HG03139 (cell line): ENCODE measurements around the gene FAM124A.
"Not testable (repeated sequence)": the region's sequence is repeated elsewhere in the genome, so short reads cannot be mapped to it uniquely, and the experiment has no call there.

ENCODE experiments used
- ATAC-seq: cut with Tn5 transposase; IDR thresholded peaks from one replicate; pipeline ENCODE4 v1.9.1; 2021; ENCODE audit not compliant: unreplicated experiment

Gene FAM124A

DNA sequence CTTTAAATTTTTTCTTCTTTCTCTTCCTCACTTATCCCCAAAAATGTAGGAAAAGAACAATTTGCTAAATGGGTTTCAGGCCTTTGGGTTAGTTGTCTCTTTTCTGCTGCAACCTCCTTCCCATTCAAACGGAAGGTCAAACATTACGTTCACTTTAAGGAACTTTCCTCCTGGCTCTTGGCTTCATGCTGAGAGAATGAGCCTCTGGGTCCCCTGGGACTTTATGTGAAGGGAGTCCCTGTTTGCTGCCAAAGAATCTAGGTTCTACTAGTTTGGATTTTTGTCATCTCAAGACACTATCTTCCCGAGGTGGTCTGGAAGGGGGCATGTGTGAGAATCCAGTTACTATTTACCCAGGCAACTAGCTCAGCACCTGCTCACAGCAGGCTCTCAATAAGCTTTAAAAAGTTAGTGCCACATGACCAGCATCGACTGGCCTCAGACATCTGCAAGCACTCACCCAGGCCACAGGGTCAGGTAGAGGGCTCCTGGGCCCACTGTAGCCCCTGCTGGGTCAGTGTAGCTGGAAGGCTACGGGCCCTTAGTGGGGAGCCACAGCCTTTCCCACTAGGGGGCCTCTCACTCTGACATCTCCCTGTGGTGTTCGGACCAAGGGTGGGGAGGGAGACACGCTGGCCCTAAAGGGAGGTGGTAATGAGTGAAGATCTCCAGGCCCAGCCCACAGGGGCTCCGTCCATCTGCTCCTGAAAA, 40.5 kb downstream of the FAM124A start:
- no peak for ATAC-seq

DNA sequence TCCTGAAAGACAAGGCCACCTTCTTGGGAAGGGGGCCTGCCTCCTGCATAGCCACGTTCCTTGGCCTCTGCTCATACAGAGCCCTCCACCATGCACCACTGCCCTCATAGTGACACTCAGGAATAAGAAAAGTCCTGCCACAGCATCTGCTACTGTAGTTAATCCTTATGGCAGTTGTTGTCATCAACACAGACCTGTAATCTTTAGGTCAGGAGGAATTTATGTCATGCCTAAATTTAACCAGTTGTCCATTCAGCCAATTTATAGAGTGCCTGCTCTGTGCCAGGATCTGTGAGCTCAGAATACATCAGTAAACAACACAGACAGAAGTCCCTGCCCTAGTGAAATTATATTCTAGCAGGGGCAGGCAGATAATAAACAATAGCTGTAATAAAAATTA, 44.4 kb downstream of the FAM124A start:
- ATAC-seq: no peak

DNA sequence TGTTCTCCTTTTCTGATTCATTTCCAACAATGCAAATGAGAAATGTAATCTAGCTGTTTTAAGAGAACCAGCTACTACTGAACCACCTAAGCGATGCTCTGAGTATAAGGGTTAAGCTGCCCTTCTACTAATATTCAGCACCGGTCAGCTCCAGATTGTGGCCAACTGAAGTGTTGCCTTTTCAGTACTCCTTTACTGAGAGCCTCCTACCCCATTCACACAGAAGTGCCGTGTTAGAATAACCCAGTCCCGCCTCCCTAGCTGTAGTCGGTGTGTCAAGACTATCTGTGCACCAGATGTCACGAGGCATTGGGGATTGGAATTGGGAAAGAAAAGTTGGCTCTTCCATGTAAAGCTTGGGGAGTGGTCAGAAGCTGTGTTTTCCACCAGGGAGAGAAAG, 45.4 kb downstream of the FAM124A start:
- no peak for ATAC-seq

DNA sequence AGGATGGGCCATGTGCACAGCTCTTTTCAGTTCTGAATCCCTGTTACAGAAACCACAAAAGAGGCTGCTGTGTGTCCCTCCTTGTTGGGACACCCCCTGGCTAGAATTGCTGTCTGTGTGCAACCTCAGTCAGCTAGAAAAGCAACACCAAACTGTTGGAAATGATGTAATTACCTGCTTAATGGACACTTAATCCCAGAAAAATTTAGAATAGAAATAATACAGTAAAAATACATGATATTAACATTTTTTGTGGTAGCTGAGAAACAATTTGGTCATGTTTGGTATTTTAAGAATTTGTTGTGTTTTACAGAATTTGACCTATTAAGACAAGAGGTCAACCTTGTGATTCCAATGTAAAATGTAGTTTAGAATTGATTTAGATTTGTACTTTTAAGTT, 46.8 kb downstream of the FAM124A start:
- ATAC-seq: no peak

DNA sequence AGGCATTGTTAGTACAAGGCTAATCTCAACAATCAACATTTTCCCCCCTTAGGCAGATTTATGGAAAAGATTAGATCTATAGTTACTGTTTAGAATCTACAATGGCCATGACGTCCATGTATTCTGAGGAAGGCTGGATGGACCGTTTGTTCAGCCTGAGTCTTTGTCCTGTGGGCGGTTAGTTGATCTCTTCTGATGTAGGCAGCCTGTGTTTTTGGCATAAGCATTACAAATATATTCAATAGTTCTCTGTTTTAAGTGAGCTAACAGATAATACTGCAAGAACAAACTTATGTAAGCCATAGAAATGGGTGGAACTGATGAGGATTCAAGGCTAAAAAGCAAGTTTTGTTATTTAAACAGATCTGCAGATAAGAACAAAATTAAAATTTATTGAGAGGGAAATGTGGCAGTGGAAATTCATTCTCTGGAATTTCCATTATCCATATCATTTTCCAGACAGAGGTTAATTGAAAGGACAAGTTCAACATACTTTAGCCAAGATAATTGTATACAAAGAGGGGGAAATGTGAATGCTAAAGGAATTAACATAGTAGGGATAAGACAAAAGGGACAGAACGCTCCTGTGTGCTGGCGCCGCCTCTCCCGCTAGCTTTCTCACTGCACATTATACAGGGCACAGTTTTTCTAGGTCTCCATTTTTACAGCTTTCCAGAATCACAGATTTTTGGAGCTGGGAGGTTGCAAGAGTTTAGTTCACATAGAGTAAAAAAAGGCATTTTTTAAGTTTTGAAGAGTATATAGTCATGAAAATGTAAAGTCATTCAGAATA, 48.6 kb downstream of the FAM124A start:
- no peak for ATAC-seq

DNA sequence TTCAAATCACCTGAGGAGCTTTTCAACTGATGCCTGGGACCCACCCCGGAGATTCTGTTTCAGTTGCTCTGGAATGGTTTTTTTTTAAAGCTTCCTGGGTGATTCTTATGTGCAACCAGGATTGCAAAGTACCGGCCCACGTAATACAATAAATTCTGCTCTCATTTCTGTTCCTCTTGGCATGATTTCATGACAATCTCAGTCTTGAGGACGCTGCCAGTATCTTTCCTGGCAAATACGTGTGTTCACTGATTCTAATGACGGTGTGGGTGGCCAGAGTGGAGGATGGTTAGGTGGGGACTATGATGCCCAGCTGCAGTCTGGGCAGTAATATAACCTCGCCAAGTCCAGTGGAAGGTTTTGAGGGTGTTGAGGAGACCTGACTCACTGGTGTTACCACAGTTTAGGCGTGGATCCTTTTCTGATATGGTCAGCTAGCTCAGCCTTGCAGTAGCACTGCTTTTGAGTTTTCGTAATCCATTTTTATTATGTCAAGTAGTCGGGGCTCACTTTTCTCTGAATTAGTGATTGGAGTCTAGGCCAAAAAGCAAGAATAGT, 49.4 kb downstream of the FAM124A start:
- ATAC-seq: no peak

DNA sequence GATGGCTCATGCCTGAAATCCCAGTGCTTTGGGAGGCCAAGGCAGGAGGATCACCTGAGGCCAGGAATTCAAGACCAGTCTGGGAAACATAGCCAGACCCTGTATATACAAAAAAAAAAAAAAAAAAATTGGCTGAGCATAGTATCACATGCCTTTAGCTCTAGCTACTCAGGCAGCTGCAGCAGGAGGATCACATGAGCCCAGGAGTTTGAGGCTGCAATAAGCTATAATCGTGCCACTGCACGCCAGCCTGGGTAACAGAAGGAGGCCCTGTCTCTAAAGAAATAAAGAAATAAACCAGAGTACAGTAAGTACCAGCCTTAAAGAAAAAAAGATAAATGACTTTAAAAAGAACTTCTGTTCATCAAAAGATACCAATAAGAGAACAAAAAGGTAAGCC, 52.9 kb downstream of the FAM124A start:
- no peak for ATAC-seq

DNA sequence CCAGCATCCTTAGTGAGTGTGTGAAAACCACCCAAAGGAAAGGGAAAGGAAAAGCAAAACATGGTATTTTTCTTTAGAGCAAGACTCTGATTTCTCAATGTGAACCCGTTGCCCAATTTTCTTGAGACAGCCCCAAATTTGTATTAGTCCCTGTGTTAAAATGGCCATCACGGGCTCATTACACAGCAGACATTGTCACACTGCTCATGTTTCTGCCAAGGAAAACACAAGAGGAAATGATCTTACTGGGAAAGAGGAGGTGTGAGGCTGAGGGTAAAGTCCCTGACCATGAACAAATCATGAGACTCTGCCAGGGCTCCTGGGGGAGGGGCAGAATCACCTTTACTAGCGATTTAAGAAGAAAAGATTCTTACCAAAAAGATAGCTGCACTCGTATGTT, 54.4 kb downstream of the FAM124A start:
- no peak for ATAC-seq

DNA sequence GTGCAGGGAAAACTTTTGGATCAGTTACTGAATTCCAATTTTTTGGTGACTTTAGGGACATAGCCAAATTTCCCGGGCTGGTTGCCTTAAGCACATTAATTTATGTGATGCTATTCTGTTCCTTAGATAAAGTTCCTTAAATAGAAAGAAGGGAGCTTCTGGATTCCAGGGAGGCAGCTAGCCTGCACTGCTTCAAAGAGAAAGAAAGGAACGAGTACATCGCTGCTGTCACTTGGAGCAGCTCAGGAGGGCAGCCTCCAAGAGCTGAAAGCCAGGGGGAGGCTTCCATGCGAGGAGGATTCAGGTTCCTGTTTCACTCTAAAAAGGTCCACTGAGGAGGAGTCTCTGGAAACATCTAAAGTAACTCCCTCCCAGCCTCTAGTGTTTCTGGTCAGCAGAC, 55.7 kb downstream of the FAM124A start:
- no peak for ATAC-seq

DNA sequence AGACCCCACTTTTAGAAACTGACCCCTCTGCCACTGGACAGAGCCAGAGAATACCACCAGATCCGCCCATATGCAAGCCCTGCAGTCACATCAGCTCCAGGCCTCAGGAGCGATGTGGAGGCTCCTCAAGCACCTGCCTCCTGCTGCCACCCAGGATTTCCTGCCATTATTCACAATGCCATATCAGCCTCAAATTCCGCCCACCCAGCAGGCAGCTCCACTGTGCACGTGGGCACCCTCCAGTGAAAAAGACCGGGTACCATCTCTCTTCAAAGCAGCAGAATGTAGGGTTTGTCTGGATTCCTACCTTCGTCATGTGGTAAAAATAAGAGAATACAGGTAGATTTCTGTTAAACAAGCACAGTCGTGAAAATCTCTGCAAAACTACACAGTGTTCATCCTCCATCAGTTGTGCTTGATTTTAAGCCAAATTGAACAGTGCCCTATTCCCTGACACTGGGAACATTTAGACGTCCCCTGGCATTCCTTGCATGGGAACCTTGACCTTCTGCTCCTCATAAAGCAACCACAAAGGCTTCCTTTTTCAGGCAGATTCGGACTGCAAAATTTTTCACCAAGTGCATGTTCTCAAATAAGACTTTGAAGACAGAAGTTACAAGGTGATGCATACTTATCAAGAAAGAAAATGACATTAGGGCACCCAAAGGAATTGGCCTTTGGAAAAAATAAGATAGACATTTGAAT, 56.4 kb downstream of the FAM124A start:
- no peak for ATAC-seq

DNA sequence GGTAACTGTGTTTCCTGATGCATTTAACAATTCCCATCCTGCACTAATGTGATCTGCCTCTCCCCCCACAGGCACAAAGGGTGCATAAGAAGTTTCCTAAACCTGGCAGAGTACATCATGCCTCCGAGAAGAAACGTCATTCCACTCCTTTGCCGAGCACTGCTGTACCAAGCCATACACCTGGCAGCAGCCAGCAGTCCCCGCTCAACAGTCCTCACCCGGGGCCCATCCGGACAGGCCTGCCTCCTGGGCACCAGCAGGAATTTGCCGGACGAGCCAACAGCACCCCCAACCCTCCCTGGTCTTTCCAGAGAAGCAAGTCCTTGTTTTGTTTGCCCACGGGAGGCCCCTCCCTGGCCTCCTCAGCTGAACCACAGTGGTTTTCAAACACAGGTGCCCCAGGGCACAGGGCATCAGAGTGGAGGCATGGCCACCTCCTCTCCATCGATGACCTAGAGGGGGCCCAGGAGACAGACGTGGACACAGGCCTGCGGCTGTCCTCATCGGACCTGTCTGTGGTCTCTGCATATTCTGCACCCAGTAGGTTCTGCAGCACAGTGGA, 58.3 kb downstream of the FAM124A start:
- no peak for ATAC-seq

DNA sequence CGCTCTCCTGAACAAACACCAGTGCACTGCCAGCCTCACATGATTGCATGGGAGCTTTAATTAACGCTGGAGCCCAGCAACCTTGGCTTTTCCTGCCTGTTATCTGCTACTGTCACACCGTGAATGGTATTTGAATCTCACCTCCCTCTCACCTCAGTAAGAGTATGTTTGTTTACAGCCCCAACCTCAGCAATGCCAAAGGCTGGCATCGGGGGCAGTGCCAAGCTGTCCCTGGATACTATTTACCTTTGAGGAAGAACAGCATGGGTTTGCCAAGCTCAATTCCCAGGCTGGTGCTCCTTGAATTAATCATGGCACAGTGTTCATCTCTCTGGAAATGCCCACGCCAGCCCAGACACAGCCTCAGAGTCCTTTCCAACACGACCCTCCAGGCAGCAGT, 60.1 kb downstream of the FAM124A start:
- ATAC-seq: no peak

DNA sequence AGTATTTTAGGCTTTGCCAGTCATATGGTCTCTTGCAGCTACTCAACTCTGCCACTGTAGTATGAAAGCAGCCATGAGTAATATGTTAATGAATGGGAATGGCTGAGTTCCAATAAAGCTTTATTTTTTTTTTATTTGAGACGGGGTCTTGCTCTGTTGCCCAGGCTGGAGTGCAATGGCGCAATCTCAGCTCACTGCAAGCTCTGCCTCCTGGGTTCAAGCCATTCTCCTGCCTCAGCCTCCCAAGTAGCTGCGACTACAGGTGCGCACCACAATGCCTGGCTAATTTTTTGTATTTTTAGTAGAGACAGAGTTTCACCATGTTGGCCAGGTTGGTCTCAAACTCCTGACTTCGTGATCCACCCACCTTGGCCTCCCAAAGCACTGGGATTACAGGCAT, 60.7 kb downstream of the FAM124A start:
- ATAC-seq: not testable (repeated sequence)

DNA sequence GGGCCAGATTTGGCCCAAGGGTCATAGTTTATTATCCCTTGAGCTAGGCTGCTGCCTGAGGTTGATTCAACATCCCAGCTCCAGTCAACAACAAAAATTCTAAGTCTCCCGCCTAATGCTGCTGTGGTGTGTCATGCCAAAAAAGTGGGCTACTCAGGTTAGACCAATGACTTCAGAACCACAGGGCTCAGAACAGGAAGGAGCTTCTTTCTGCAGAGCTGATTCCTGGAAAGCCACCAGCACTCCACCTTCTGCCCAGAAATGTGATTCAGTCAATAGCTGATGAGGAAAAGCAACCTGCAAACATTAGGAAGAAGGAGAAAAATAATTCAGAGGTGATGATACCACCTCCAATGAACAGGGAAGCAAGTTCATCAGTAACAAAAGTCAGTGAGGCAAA, 61.2 kb downstream of the FAM124A start:
- ATAC-seq: no peak

DNA sequence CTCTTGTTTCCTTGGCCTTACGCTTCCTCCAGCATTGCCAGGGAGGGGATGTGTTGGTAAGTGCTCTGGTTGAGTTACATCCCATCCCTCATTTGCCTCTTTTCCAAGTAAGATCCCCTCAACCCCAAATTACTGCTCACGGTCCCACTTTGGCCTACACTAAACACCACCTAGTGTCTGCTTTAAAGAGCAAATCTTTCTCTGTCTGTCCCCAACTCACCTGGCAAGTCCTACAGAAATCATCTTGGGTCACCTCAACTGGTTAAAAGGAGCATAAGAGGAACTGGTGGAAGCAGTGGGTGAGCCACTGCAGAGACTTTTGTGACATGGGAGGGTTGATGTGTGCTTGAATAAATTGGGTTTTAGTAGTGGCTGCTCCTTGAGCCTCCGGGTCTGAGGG, 62.1 kb downstream of the FAM124A start:
- ATAC-seq: no peak

DNA sequence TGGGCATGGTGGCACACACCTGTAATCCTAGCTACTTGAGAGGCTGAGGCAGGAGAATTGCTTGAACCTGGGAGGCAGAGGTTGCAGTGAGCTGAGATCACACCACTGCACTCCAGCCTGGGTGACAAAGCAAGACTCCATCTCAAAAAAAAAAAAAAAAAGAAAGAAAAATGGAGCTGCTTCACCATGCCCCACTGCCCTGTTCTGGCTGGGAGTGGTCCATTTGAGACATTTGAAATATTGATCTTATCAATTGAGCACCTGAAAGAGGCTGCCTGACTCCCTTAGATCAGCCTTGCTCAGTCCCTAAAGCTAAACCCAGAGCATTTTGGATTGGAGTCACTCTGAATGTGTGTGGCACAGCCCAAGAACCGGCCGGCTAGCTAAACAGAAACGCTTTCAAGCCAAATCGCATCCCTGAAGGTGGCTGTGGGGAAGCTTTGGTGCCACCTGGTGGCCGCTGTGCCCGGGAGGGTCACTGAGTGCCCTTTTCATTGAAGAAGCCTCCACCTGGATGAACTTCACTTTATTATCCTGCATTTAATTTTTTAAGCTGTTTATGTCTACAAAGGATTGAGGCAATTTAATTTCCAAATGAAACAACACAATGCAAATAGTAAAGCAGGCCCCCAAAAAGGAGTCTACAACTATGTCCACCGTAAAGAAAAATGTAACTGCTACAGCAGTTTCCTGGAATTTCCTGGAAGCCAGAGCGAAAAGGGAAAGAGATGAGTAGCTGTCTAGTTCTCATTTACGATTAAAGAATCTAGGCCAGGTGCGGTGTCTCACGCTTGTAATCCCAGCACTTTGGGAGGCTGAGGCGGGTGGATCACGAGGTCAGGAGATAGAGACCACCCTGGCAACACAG, 64.2 kb downstream of the FAM124A start:
- ATAC-seq: no peak

DNA sequence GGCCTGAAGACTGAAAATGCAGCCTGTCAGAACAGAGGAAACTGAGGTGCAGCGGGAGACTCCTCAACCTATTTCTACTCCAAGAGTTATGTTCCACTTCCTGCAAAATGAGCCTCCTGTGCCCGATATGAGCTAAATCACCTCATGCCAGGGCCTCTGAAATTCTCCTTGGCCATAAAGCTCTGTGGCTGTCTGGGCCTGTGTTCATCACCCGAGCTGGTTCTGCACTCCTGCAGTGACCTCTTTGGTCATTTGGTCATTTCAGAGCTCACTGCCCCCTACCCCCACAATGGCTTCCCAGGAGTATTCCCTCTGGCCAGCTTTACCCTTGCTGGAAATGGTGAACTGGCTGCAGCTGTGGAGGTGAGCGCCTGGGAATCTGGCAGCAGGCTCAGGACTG, 65.6 kb downstream of the FAM124A start:
- ATAC-seq: no peak

DNA sequence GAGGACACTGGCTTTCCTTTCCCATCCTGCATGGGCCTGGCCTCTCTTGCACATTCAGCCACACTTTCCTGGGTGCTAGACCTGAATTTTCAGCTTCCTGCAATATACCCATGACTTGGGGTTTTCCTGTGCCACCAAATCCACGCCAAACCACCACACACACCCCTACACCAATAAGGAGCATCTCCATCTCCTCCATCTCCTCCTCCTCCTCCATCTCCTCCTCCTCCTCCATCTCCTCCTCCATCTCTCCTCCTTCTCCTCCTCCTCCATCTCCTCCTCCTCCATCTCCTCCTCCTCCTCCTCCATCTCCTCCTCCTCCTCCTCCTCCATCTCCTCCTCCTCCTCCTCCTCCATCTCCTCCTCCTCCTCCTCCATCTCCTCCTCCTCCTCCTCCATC, 66.1 kb downstream of the FAM124A start:
- not testable (repeated sequence) for ATAC-seq

DNA sequence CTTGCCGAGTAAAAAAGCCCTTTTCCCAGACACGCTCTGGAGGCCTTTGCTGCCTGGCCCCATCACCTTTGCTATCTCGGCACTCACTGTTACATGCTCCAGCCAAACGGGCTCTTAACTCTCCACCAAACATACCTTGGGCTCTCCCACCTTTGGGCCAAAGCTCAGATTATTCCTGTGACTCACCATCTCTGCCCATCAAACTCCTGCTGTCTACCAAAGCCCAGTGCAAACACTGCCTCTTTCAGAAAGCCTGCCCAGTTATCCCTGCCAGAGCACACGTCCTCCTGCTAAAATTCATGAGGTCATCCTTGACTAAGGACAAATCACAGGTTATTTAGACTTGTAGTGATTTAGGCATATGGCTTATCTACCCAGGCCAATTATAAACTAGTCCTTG, 69.1 kb downstream of the FAM124A start:
- ATAC-seq: no peak

DNA sequence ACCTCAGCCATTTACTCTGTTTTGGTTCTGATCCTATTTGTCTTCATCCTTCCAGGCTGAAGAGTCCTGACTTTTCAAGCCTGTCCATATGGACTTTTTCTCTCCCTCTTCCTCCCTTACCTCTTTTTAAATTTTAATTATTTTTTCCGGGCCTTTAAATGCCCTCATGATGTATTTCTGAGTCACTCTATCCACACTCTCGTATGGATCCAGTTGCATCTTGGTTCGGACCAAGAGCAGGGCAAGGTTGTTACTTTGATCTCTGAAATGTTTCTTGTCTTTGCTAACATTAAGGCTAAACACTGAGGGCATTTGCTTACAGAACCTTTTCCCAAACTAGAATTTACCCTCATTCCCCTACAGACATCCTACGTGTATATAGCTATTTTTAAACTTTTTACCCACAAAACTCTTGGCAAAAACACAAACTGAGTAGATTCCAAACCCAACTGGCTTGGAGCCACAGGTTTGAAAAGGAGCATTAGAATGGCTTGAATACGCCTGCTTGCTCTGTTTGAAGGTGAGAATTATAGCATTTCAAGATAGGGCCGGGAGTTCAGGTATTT, 69.9 kb downstream of the FAM124A start:
- ATAC-seq: no peak
